DOHH2 (cell line): ENCODE measurements around the gene SOBP.
"Not testable (repeated sequence)": the region's sequence is repeated elsewhere in the genome, so short reads cannot be mapped to it uniquely, and the experiment has no call there.

Source experiments
- CTCF ChIP-seq: fragments of 200-600 bp; sonication (generic); IDR thresholded peaks from one replicate; pipeline ENCODE4 v1.5.1; 2014; ENCODE audit warnings: antibody characterized with exemption, mild to moderate bottlenecking, low read depth, low read length; ENCODE audit not compliant: poor library complexity, severe bottlenecking
- EZH2phosphoT487 ChIP-seq: fragments of 200-600 bp; sonication (generic); IDR thresholded peaks from 2 replicates; pipeline ENCODE4 v1.6.1; 2017; ENCODE audit warnings: borderline replicate concordance, mild to moderate bottlenecking, antibody characterized with exemption, low read length, moderate library complexity, mixed read lengths

GRCh38 chr6:107553121-107553520 lies 63.2 kb downstream of the SOBP start:
- not testable (repeated sequence) for TF ChIP-seq CTCF, EZH2phosphoT487
